HG02885 (cell line): ENCODE data around the gene CCDC34.
A peak's percentile ranks its signal among the peaks of the same experiment; 100 is the strongest.
"Not testable (repeated sequence)": the region's sequence is repeated elsewhere in the genome, so short reads cannot be mapped to it uniquely, and the experiment has no call there.

Experiments used
- ATAC-seq: cut with Tn5 transposase; IDR thresholded peaks from one replicate; pipeline ENCODE4 v1.9.1; 2021; ENCODE audit warnings: mild to moderate bottlenecking; ENCODE audit not compliant: unreplicated experiment, poor library complexity

CCDC34 gene

DNA sequence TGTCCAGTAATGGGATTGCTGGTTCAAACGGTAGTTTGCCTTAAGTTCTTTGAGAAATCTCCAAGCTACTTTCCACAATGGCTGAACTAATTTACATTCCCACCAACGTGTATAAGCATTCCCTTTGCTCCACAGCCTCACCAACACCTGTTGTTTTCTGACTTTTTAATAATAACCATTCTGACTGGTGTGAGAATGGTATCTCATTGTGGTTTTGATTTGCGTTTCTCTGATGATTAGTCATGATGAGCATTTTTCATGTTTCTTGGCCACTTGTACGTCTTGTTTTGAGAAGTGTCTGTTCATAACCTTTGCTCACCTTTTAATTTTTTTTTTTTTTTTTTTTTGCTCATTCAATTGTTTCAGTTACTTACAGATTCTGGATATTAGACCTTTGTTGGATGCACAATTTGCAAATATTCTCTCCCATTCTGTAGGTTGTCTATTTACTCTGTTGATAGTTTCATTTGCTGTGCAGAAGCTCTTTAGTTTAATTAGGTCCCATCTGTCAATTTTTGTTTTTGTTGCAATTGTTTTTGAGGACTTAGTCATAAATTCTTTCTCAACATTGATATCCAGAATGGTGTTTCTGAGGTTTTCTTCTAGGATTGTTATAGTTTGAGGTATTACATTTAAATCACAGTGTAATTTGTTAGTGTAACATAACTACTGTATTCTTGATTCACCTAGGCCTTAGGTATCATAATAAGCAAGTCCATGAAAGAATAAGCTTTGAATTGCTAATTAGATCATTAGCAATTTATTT, 33.0 kb downstream of the CCDC34 start:
- no peak for ATAC-seq

GRCh38 chr11:27328614-27329013, 34.4 kb downstream of the CCDC34 start:
- ATAC-seq: no peak

DNA sequence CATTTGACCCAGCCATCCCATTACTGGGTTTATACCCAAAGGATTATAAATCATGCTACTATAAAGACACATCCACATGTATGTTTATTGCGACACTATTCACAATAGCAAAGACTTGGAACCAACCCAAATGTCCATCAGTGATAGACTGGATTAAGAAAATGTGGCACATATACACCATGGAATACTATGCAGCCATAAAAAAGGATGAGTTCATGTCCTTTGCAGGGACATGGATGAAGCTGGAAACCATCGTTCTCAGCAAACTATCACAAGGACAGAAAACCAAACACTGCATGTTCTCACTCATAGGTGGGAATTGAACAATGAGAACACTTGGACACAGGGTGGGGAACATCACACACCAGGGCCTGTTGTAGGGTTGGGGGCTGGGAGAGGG, 36.0 kb downstream of the CCDC34 start:
- not testable (repeated sequence) for ATAC-seq

- ATAC-seq: not testable (repeated sequence)
Observed at GRCh38 chr11:27322196-27322595, 40.8 kb downstream of the CCDC34 start.

DNA sequence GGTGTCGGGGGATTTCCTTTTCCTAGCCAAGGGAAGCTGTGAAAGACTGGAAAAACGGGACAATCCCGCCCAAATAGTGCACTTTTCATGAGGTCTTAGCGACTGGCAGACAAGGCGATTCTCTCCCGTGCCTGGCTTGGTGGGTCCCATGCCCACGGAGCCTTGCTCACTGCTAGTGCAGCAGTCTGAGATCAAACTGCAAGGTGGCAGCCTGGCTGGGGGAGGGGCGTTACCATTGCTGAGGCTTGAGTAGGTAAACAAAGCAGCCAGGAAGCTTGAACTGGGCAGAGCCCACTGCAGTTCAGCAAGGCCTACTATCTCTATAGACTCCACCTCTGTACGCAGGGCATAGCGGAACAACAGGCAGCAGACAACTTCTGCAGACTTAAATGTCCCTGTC, 41.7 kb downstream of the CCDC34 start:
- ATAC-seq: not testable (repeated sequence)

GRCh38 chr11:27319072-27319471, 43.9 kb downstream of the CCDC34 start:
- peak; percentile 100 for ATAC-seq

- no peak for ATAC-seq
Observed at GRCh38 chr11:27317751-27318150, 45.3 kb downstream of the CCDC34 start.

- ATAC-seq: no peak
Observed at GRCh38 chr11:27315836-27316235, 47.2 kb downstream of the CCDC34 start.

DNA sequence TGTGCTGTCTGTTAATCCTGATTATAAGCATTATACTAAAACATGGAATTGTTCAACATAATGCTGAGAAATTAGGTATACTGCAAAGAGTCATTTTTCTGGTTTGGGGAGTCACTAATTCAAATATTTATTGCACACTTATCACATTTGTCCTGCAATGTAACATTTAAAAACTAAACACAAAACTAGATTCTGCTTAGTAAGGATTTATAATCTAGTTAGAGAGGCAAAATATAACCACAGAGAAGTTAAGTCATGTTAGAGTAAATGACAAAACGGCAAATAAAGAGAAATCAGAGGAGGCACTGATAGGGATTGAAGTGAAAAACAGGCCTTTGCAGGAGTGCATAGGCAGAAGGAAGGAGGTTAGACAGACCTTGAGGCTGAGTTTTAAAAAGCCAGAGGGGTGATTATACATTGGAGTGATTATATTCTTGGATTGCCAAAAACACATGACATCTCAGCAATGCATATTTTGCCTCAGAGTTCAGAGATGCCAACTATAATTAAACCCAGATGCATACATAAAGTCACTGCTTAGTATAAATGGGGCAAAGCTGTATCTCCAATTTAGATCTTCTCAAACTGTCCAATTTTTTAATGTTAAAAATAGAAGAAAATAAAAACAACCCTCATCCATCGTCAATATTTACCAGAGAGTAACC, 49.7 kb downstream of the CCDC34 start:
- no peak for ATAC-seq

- no peak for ATAC-seq
Observed at GRCh38 chr11:27312110-27312509, 50.9 kb downstream of the CCDC34 start.

- ATAC-seq: no peak
Observed at GRCh38 chr11:27310707-27311106, 52.3 kb downstream of the CCDC34 start.

DNA sequence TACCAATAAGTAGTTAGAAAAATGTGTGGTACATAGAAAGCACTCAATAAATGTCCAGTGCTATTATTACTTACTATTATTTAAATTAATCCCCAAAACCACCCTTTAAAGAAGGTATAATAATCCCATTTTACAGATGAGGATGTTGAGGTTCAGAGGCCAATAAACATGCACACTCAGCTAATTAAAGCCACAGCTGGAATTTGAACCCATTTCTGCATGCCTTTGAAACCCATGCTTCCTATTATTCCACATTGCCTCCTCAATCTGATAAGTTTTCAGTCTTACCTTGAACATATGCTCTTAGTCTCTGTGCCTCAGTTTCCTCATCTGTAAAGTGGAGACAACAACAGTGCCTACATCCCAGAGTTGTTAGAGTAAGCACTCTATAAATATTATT, 52.8 kb downstream of the CCDC34 start:
- ATAC-seq: no peak

GRCh38 chr11:27309046-27309445, 54.0 kb downstream of the CCDC34 start:
- no peak for ATAC-seq

DNA sequence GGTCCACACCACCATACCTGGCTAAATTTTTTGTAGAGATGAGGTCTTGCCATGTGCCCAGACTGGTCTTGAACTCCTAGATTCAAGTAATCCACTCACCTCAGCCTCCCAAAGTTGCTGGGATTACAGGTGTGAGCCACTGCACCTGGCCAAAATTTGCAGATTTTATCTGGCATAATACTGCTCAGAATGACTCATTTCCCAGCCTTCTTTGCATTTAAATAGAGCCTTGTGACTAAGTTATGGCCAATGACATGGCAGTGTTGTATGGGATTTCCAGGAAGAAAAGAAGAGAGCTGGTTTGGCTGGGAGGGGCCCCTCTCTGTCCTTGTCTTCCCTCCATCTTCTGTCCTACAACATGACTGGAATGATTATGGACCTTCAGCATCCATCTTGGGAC, 55.8 kb downstream of the CCDC34 start:
- ATAC-seq: no peak

GRCh38 chr11:27305751-27306150, 57.3 kb downstream of the CCDC34 start:
- no peak for ATAC-seq

- no peak for ATAC-seq
Observed at GRCh38 chr11:27304514-27304913, 58.5 kb downstream of the CCDC34 start.

DNA sequence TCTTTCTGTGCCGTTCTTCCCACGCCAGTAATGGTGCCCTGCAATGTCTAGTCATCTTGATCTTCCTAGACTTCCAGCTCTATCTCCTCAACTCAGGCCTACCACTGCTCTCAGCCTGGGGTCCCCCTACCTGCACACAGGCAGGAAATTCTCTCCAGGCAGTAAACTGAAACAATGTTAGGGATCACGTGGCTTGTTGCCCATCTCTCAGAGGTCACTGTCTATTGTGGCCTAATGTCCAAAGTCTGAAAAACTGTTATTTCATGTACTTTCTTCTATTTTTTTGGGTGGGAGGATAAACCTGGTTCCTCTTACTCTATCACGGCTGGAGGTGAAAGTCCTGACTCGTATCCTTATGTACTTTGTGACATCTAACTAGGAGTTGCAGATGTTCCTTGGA, 59.1 kb downstream of the CCDC34 start:
- ATAC-seq: no peak

GRCh38 chr11:27300974-27301373, 62.0 kb downstream of the CCDC34 start:
- ATAC-seq: no peak

DNA sequence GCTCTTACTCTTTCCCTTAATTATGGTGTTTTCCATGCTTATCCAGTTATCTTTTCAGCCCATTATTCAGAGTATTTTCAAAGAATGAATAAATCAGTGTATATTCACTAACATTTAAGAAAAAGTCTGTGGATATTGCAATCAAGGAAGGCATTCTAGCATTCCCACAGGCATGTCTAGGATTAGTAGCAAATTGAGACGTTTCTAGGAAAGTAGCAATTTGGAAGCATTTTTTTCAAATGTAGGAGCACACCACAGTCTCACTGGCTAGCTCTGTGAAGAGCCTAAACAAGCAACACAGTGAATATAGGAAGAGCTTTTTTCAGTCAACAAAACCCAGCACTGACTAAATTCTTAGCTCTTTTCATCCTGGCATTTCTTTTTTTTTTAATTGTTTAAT, 65.4 kb downstream of the CCDC34 start:
- ATAC-seq: no peak

- peak; percentile 96 for ATAC-seq
Observed at GRCh38 chr11:27296497-27296896, 66.5 kb downstream of the CCDC34 start.

DNA sequence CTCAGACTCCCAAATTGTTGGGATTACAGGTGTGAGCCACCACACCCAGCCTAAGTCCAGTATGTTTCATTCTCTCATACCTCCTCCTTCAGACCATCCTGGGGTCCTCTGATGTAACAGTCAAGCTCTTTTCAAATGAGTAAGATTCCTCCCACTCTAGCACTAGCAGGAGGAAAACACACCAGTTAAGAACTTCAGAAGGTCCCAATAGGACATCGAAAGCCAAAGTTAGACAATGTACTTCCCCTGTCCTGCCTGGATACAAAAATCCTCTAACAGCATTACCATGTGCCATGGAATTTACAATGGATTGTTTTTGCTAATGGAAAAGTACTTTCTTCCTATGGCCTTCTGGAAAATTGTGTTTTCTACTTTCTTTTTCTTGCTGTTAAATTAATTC, 67.1 kb downstream of the CCDC34 start:
- ATAC-seq: no peak

- ATAC-seq: no peak
Observed at GRCh38 chr11:27294654-27295053, 68.4 kb downstream of the CCDC34 start.
